GM19372 (cell line): ENCODE results near the gene ABCG5.

Source experiments
- ATAC-seq: cut with Tn5 transposase; IDR thresholded peaks from one replicate; pipeline ENCODE4 v1.9.1; 2021; ENCODE audit warnings: mild to moderate bottlenecking, low read depth, moderate library complexity; ENCODE audit not compliant: unreplicated experiment

The ABCG5 gene

DNA sequence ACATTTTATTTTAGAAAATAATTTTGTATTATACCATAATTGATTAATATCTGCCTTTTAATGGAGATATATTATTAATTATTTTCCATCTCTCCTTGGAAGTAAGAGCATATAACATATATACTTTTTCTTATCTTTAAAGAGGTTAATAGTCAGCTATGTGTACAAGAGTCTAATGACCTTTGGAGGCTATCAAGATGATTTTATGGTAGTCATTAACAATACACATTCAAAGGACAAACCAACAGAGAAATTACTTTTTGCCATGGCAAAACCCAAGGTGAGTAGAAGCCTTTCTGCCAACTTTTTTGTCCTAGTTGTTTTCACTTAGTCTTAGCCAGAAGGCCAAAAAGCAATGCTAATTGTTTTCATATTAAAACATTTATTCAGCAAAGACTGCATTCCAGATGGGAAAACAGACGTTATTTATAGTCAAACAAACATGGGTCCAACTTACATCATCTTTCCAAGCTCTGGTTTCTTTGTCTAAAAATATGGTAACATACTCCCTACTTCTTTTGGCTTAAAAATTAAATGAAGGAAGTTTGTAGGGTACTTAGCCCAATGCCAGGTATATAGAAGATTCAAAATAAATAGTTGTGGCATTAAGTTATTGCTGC is 74.4 kb downstream of the ABCG5 start:
- ATAC-seq = no peak

DNA sequence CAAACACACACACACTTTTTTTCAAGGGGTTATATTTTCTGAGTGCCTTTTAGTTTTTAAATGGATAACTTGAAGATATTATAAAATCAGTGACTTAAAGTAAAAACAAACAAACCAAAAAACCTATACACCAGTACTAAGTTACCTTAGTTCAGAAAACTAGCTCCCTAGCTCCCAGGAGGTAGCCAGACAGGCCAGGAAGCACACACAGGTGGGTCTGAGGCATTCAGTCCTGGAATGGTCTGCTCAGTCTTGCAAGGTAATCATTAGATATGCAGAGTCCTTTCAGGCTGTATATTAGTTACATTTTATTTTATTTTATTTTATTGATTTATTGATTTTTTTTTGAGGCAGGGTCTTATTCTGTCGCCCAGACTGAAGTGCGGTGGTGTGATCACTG is 75.5 kb downstream of the ABCG5 start:
- no peak for ATAC-seq
